GM12878 (cell line): Measurements from ENCODE around the gene STAT3. TPM values are rescaled to one million over a fixed set of nuclear protein-coding genes. Genes with fewer than 3 reads are reported as not detected.

ENCODE experiments used
- BMI1 ChIP-seq: fragments of 450-650 bp; IDR thresholded peaks from 2 replicates; pipeline ENCODE4 v1.6.1; 2016; ENCODE audit warnings: mild to moderate bottlenecking, moderate library complexity, borderline replicate concordance
- CUX1 ChIP-seq: IDR thresholded peaks from 2 replicates; pipeline ENCODE4 v1.6.1; 2012; ENCODE audit warnings: improper control_type of control experiment, low read depth, low read length; ENCODE audit not compliant: insufficient replicate concordance
- ESRRA ChIP-seq: IDR thresholded peaks from 2 replicates; pipeline ENCODE4 v1.6.1; 2012; ENCODE audit warnings: mild to moderate bottlenecking, low read length, improper control_type of control experiment
- HDAC2 ChIP-seq: fragments of 200-600 bp; sonication (generic); IDR thresholded peaks from 2 replicates; pipeline ENCODE4 v1.6.1; 2017
- IRF3 ChIP-seq: fragments of 450-650 bp; IDR thresholded peaks from 2 replicates; pipeline ENCODE4 v1.6.1; 2014; ENCODE audit warnings: mild to moderate bottlenecking
- KLF5 ChIP-seq: fragments of 450-650 bp; IDR thresholded peaks from 2 replicates; pipeline ENCODE4 v1.6.1; 2014; ENCODE audit warnings: mild to moderate bottlenecking; ENCODE audit not compliant: partially characterized antibody
- MYB ChIP-seq: fragments of 150-350 bp; IDR thresholded peaks from 2 replicates; pipeline ENCODE4 v1.6.1; 2014; ENCODE audit warnings: mild to moderate bottlenecking, low read depth, low read length, borderline replicate concordance
- NFYA ChIP-seq: IDR thresholded peaks from 2 replicates; pipeline ENCODE4 v1.6.1; 2011; ENCODE audit warnings: low read depth, mild to moderate bottlenecking, low read length, improper control_type of control experiment, borderline replicate concordance
- PAX5 ChIP-seq: IDR thresholded peaks from 2 replicates; pipeline ENCODE4 v1.6.1; 2011; ENCODE audit warnings: low read depth, low read length, borderline replicate concordance
- RELB ChIP-seq: fragments of 450-650 bp; IDR thresholded peaks from 2 replicates; pipeline ENCODE4 v1.6.1; 2017; ENCODE audit warnings: low read depth, mild to moderate bottlenecking, moderate library complexity
- SKIL ChIP-seq: fragments of 450-650 bp; IDR thresholded peaks from 2 replicates; pipeline ENCODE4 v1.6.1; 2017; ENCODE audit warnings: mild to moderate bottlenecking, low read depth, inconsistent platforms; ENCODE audit not compliant: poor library complexity, severe bottlenecking
- SPI1 ChIP-seq: IDR thresholded peaks from 2 replicates; pipeline ENCODE4 v1.6.1; 2011; ENCODE audit warnings: low read depth, mild to moderate bottlenecking, low read length, moderate library complexity, borderline replicate concordance; ENCODE audit not compliant: insufficient read depth
- SREBF1 ChIP-seq: IDR thresholded peaks from 2 replicates; pipeline ENCODE4 v1.6.1; 2012; ENCODE audit warnings: mild to moderate bottlenecking, low read length
- ZNF384 ChIP-seq: IDR thresholded peaks from 2 replicates; pipeline ENCODE4 v1.6.1; 2012; ENCODE audit warnings: low read depth, mild to moderate bottlenecking, low read length, improper control_type of control experiment, borderline replicate concordance
- ZSCAN29 ChIP-seq: fragments of 450-650 bp; IDR thresholded peaks from 2 replicates; pipeline ENCODE4 v1.6.1; 2017; ENCODE audit warnings: mild to moderate bottlenecking, moderate library complexity
- polyA plus RNA-seq, 11 experiments: library from polyadenylated mRNA; depleted of rRNA in 4 of 11; unstranded in 6 of 11; stranded (reverse) in 5 of 11; fragments of >200 nt; fragmentation: Nextera tagmentation in 4 of 11; fragmentation: Illumina TruSeq in 1 of 11; extraction: Ambion mirVana in 4 of 11; extraction: Trizol in 1 of 11; gene quantifications; 1 replicate in 1 of 11; 2 replicates in 10 of 11; pipeline versions ENCODE4 v1.2.1 to v1.2.3, GENCODE V29; 2011 to 2016; ENCODE audit warnings: inconsistent platforms in 2 of 11, missing spikeins in 2 of 11, low read depth in 1 of 11
- total RNA-seq, 4 experiments: library from RNA; depleted of rRNA in 3 of 4; stranded (reverse); fragments of >200 nt in 3 of 4; fragmentation: Illumina TruSeq in 1 of 4; extraction: Trizol in 1 of 4; gene quantifications; 2 replicates each; pipeline versions ENCODE4 v1.2.1 to v1.2.3, GENCODE V29; 2013 to 2021

STAT3 gene
- total and polyA plus RNA-seq, 10 of the 15 experiments (the other 5 are each of a cell fraction or from before 2014, with no cell fraction given) = 18.4 to 96.4 (median 60.9) TPM

GRCh38 chr17:42388381-42389134, at the start of gene STAT3 (continued):
- TF ChIP-seq CUX1 (no peak), ZSCAN29 (no peak), NFYA (peak; percentile 9; the same call in 1 of the 2 replicates), MYB (0 out of 2 replicates have a peak, but pooled peaks have one; percentile 24), KLF5 (peak; percentile 90), ZNF384 (no peak), PAX5 (peak; percentile 48; the same call in 1 of the 2 replicates), SREBF1 (peak; percentile 92), ESRRA (peak; percentile 83; the same call in 1 of the 2 replicates), BMI1 (no peak), IRF3 (peak; percentile 88), SKIL (peak; percentile 76), HDAC2 (no peak), SPI1 (0 out of 2 replicates have a peak, but pooled peaks have one; percentile 33), RELB (peak; percentile 75; the same call in 1 of the 2 replicates)
